ENCODE data around the gene MBD3. TPM values are rescaled to one million over a fixed set of nuclear protein-coding genes. Genes with fewer than 3 reads are reported as not detected.

Gene MBD3
- polyA plus RNA-seq, 1 donor (not counting 4 experiments of a cell fraction or from before 2014, with no cell fraction given), result 16.6 TPM

DNA sequence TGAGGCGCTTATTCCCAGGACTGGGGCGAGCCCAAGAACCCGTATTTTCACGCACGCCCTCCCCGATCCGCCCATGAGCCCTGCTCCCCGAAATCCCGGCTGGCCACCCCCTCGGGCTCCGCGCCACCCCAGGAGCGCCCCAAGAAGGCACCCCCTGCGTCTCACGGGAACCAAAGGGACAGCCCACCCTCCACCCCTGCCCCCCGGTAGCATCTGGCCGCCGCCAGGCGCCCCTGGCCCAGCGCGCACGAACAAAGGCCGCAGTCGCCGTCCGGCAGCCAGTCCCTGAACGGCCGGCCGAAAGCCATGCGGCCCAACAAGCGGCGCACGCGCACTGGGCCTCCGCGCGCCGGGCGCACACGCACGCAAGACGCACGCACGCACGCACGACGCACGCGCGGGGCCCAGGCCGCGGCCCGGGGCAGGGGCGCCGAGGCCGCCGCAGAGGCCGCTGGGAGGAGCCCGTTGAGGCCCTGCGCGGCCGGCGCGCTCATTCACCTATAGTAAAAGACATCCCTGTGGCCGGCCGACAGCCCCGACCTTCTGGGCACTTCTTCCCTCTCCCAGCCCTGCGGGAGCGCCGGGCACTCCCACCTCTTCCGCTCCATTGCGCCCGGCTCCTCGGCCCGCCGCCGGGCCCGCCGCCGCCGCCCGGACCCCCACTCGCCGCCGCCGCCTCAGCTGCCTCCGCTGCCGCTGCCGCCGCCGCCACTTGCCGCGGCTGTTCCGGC, 476 bp downstream of the MBD3 start:
- peak; percentile 59 for DNase-seq (ENCODE audit: low read depth, low spot score)
- dilution Hi-C loops (cut with MboI; ENCODE audit: extremely low pct_ligation_motif_present, low sequenced_read_pairs), result no loop called here
- no peak for FAIRE-seq
- H3K27ac ChIP-seq (ENCODE audit: control insufficient read depth, insufficient read depth, low read length), result peak overlapping the region; percentile 89
- H3K4me1 ChIP-seq (ENCODE audit: control insufficient read depth, extremely low read depth, insufficient read depth, low read length), result peaks cover 37% of the 10 kb centered on the region
- H3K9me1 ChIP-seq (ENCODE audit: control insufficient read depth, extremely low read depth, insufficient read depth, low read length), result peaks cover 3% of the 10 kb centered on the region
- H2AFZ ChIP-seq (ENCODE audit: control insufficient read depth, low read length), result peak overlapping the region; percentile 51
- H3K36me3 ChIP-seq (ENCODE audit: control insufficient read depth in 2 of 2, extremely low read depth in 1 of 2, insufficient read depth in 2 of 2, low read length in 2 of 2), result peaks cover 4 to 5% of the 10 kb centered on the region in 2 experiments
- H3K9me3 ChIP-seq (ENCODE audit: control insufficient read depth, low read depth, low read length), result no peaks in the 10 kb centered on the region
- no peak for TF ChIP-seq EZH2 (IDR thresholded peaks at IDR 0.05; ENCODE audit: low read length)
- TF ChIP-seq, protein P1, sequence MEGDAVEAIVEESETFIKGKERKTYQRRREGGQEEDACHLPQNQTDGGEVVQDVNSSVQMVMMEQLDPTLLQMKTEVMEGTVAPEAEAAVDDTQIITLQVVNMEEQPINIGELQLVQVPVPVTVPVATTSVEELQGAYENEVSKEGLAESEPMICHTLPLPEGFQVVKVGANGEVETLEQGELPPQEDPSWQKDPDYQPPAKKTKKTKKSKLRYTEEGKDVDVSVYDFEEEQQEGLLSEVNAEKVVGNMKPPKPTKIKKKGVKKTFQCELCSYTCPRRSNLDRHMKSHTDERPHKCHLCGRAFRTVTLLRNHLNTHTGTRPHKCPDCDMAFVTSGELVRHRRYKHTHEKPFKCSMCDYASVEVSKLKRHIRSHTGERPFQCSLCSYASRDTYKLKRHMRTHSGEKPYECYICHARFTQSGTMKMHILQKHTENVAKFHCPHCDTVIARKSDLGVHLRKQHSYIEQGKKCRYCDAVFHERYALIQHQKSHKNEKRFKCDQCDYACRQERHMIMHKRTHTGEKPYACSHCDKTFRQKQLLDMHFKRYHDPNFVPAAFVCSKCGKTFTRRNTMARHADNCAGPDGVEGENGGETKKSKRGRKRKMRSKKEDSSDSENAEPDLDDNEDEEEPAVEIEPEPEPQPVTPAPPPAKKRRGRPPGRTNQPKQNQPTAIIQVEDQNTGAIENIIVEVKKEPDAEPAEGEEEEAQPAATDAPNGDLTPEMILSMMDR (optimal IDR thresholded peaks at IDR 0.05 in 1 of 3, IDR thresholded peaks at IDR 0.05 in 1 of 3, conservative IDR thresholded peaks at IDR 0.05 in 1 of 3; ENCODE audit: extremely low read depth in 1 of 3, insufficient read depth in 2 of 3, low read length in 3 of 3), result no peak
- H3K4me2 ChIP-seq (ENCODE audit: control insufficient read depth, extremely low read depth, insufficient read depth, low read depth, low read length), result peak overlapping the region; percentile 95
- peaks cover 5% of the 10 kb centered on the region for H4K20me1 ChIP-seq (ENCODE audit: control insufficient read depth, extremely low read depth, insufficient read depth, low read length)
- peak overlapping the region; percentile 94 to 96 (median 94) for H3K4me3 ChIP-seq (ENCODE audit: control insufficient read depth in 2 of 3, extremely low read depth in 1 of 3, insufficient read depth in 2 of 3, low read depth in 1 of 3, low read length in 3 of 3)
- H3K9ac ChIP-seq (ENCODE audit: control insufficient read depth, extremely low read depth, insufficient read depth, low read length), result peak overlapping the region; percentile 98
- peaks cover 34% of the 10 kb centered on the region for H3K79me2 ChIP-seq (ENCODE audit: control insufficient read depth, insufficient read depth, low read length)
- H3K27me3 ChIP-seq (ENCODE audit: control insufficient read depth, extremely low read depth, insufficient read depth, low read length), result no peaks in the 10 kb centered on the region

DNA sequence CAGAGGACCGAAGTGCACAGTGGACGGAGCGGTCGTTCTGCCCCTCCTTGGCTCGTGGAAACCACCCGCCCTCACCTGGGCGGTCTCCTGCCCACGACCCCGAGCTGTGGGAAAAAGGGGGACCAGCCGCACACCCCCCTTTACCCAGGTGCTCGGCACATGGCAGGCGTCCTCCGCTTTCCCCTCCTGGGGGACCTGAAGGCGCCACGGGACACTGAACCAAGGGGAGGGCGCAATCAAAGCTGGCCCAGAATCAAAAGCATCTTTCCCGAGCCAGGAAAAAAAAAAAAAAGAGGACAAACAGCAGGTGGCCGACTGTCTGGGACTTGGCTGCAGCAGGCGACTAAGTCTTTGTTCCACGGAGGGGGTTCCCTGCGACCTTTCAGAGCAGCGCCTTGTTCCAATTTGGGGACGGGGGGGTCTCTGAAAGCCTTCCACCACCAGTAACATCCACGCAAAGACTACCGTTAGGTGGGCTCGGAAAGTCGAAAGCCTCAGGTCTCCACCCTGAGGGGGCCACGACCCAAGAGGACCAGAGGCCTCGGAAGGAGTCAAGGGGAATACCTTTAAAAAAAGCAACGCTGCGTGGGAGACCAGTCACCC, 1.1 kb downstream of the MBD3 start:
- TF ChIP-seq, protein P1 (optimal IDR thresholded peaks at IDR 0.05 in 1 of 3, IDR thresholded peaks at IDR 0.05 in 1 of 3, conservative IDR thresholded peaks at IDR 0.05 in 1 of 3; ENCODE audit: extremely low read depth in 1 of 3, insufficient read depth in 2 of 3, low read length in 3 of 3), result no peak
- TF ChIP-seq EZH2 (IDR thresholded peaks at IDR 0.05; ENCODE audit: low read length), result no peak
- H3K36me3 ChIP-seq (ENCODE audit: control insufficient read depth in 2 of 2, extremely low read depth in 1 of 2, insufficient read depth in 2 of 2, low read length in 2 of 2), result peaks cover 0 to 4% of the 10 kb centered on the region in 2 experiments
- no peak overlapping the region for H2AFZ ChIP-seq (ENCODE audit: control insufficient read depth, low read length)
- peak overlapping the region; percentile 98 for H3K9ac ChIP-seq (ENCODE audit: control insufficient read depth, extremely low read depth, insufficient read depth, low read length)
- H3K9me3 ChIP-seq (ENCODE audit: control insufficient read depth, low read depth, low read length), result no peaks in the 10 kb centered on the region
- H3K27ac ChIP-seq (ENCODE audit: control insufficient read depth, insufficient read depth, low read length), result peak overlapping the region; percentile 89
- no peak for FAIRE-seq
- H3K79me2 ChIP-seq (ENCODE audit: control insufficient read depth, insufficient read depth, low read length), result peaks cover 34% of the 10 kb centered on the region
- H3K4me2 ChIP-seq (ENCODE audit: control insufficient read depth, extremely low read depth, insufficient read depth, low read depth, low read length), result peak overlapping the region; percentile 95
- no peak for DNase-seq (ENCODE audit: low read depth, low spot score)
- dilution Hi-C loops (cut with MboI; ENCODE audit: extremely low pct_ligation_motif_present, low sequenced_read_pairs), result no loop called here
- H3K27me3 ChIP-seq (ENCODE audit: control insufficient read depth, extremely low read depth, insufficient read depth, low read length), result no peaks in the 10 kb centered on the region
- H3K4me3 ChIP-seq (ENCODE audit: control insufficient read depth in 2 of 3, extremely low read depth in 1 of 3, insufficient read depth in 2 of 3, low read depth in 1 of 3, low read length in 3 of 3), result peak overlapping the region; percentile 94 to 96 (median 94)
- H4K20me1 ChIP-seq (ENCODE audit: control insufficient read depth, extremely low read depth, insufficient read depth, low read length), result peaks cover 4% of the 10 kb centered on the region
- H3K9me1 ChIP-seq (ENCODE audit: control insufficient read depth, extremely low read depth, insufficient read depth, low read length), result peaks cover 3% of the 10 kb centered on the region
- H3K4me1 ChIP-seq (ENCODE audit: control insufficient read depth, extremely low read depth, insufficient read depth, low read length), result peaks cover 37% of the 10 kb centered on the region
